ENCODE measurements around the gene ACY1. TPM values are rescaled to one million over a fixed set of nuclear protein-coding genes. Genes with fewer than 3 reads are reported as not detected.
"Not testable (repeated sequence)": the region's sequence is repeated elsewhere in the genome, so short reads cannot be mapped to it uniquely, and the experiment has no call there.

ACY1 gene
- polyA plus RNA-seq, 1 of the 3 experiments (the other 2 are of a cell fraction) = 93.0 TPM

- no peak for TF ChIP-seq ZBTB33 (IDR thresholded peaks at IDR 0.05; ENCODE audit: borderline replicate concordance, low read depth)
- no peak for TF ChIP-seq YY1 (IDR thresholded peaks at IDR 0.05; ENCODE audit: low read depth)
Measured at GRCh38 chr3:52031896-52032295, 48.6 kb downstream of the ACY1 start (continued).

- no peaks in the 10 kb centered on the region for H3K36me3 ChIP-seq (replicated peaks in 1 of 2; ENCODE audit: control insufficient read depth in 1 of 2, insufficient read depth in 2 of 2, low read length in 1 of 2)
- no peaks in the 10 kb centered on the region for H3K9me3 ChIP-seq
- no peak overlapping the region for H3K4me2 ChIP-seq
- no peak overlapping the region; a peak in 1 of 4 replicates for H3K4me3 ChIP-seq (ENCODE audit: low read depth in 2 of 2, low read length in 1 of 2)
- POLR2A ChIA-PET = interaction anchor here (0.5 to 9.4 kb wide), 11 partner anchors 6 to 245 kb away, joined by 3 to 218 read pairs (median 7); partner anchors contain the start of genes DUSP7, RPL29 and WDR82
- peak overlapping the region in 1 of 2 experiments; percentile 100; a peak in 2 of 4 replicates for H3K27ac ChIP-seq (ENCODE audit: low read depth in 2 of 2, low read length in 1 of 2)
- TF ChIP-seq TAF1 (IDR thresholded peaks at IDR 0.05; ENCODE audit: borderline replicate concordance, low read depth, low read length) (no peak), JUND (IDR thresholded peaks at IDR 0.05) (no peak), RAD21 (IDR thresholded peaks at IDR 0.05; ENCODE audit: low read length) (0 out of 2 replicates have a peak, but pooled peaks have one; percentile 12), EP300 (IDR thresholded peaks at IDR 0.05; ENCODE audit: borderline replicate concordance in 1 of 2, low read depth in 1 of 2, low read length in 1 of 2) (peak in 1 of 2 experiments; percentile 57; a peak in 2 of 4 replicates), REST (IDR thresholded peaks at IDR 0.05; ENCODE audit: low read depth, low read length) (no peak), RCOR1 (IDR thresholded peaks at IDR 0.05; ENCODE audit: low read length) (peak; percentile 36; the same call in 1 of the 2 replicates), GATA2 (CRISPR knock-in tag; IDR thresholded peaks at IDR 0.05) (no peak; the same call in 1 of the 2 replicates), EZH2phosphoT487 (IDR thresholded peaks at IDR 0.05; ENCODE audit: borderline replicate concordance, low read depth) (no peak), CTCF (IDR thresholded peaks at IDR 0.05) (no peak), USF2 (IDR thresholded peaks at IDR 0.05; ENCODE audit: borderline replicate concordance, low read depth, low read length) (no peak)
- H3K79me2 ChIP-seq (ENCODE audit: insufficient read depth) = no peaks in the 10 kb centered on the region
- no peaks in the 10 kb centered on the region for H4K20me1 ChIP-seq (ENCODE audit: insufficient read depth)
- CTCF ChIA-PET = interaction anchor here (0.7 to 9.8 kb wide), 11 partner anchors 9 to 90 kb away, joined by 3 to 205 read pairs (median 3); partner anchors contain the start of genes ABHD14B, DUSP7 and RPL29
- H3K27me3 ChIP-seq (ENCODE audit: insufficient read depth) = no peaks in the 10 kb centered on the region
- peaks cover 0 to 96% of the 10 kb centered on the region in 2 experiments; a peak in 2 of 4 replicates for H3K4me1 ChIP-seq (ENCODE audit: control insufficient read depth in 1 of 2, insufficient read depth in 2 of 2, low read depth in 1 of 2, low read length in 1 of 2)
- no peaks in the 10 kb centered on the region for H3F3A ChIP-seq (replicated peaks; ENCODE audit: insufficient read depth)
- H3K9ac ChIP-seq = no peak overlapping the region
- H3K9me2 ChIP-seq = no peaks in the 10 kb centered on the region
- no peak for DNase-seq
- WGBS (ENCODE audit: low lambda C conversion rate) = 69% methylated on average over 3 of the region's 11 CpGs
- H2AFZ ChIP-seq (ENCODE audit: low read depth) = no peak overlapping the region
Measured at GRCh38 chr3:52032702-52033408, 49.5 kb downstream of the ACY1 start.

GRCh38 chr3:52033748-52034147 lies 50.4 kb downstream of the ACY1 start:
- 88% methylated on average over 6 of the region's 6 CpGs for whole genome bisulfite sequencing (ENCODE audit: low lambda C conversion rate)
- CTCF ChIA-PET = interaction anchor here (1.2 to 9.8 kb wide), 4 partner anchors 28 to 89 kb away, joined by 3 to 205 read pairs (median 7); partner anchors contain the start of genes ABHD14B and RPL29
- Histone ChIP-seq H3K27ac (ENCODE audit: low read depth in 2 of 2, low read length in 1 of 2) (peak overlapping the region in 1 of 2 experiments; percentile 100; a peak in 2 of 4 replicates), H3K4me1 (ENCODE audit: control insufficient read depth in 1 of 2, insufficient read depth in 2 of 2, low read depth in 1 of 2, low read length in 1 of 2) (peaks cover 0 to 97% of the 10 kb centered on the region in 2 experiments; a peak in 2 of 4 replicates)
- POLR2A ChIA-PET = interaction anchor here (0.8 to 9.4 kb wide), 4 partner anchors 5 to 76 kb away, joined by 3 to 218 read pairs (median 26); partner anchors contain the start of gene DUSP7
- not testable (repeated sequence) for H3K4me3 ChIP-seq (ENCODE audit: low read depth in 2 of 2, low read length in 1 of 2); H3K9me2 ChIP-seq; H3K79me2 ChIP-seq (ENCODE audit: insufficient read depth); H3K36me3 ChIP-seq (replicated peaks in 1 of 2; ENCODE audit: control insufficient read depth in 1 of 2, insufficient read depth in 2 of 2, low read length in 1 of 2); H3K27me3 ChIP-seq (ENCODE audit: insufficient read depth); H3F3A ChIP-seq (replicated peaks; ENCODE audit: insufficient read depth); H3K9me3 ChIP-seq; H2AFZ ChIP-seq (ENCODE audit: low read depth); H3K4me2 ChIP-seq; DNase-seq; H4K20me1 ChIP-seq (ENCODE audit: insufficient read depth); H3K9ac ChIP-seq
